Middle frontal gyrus (tissue), 1 donor: Measurements from ENCODE around the gene IGF2R.
"Not testable (repeated sequence)": the region's sequence is repeated elsewhere in the genome, so short reads cannot be mapped to it uniquely, and the experiment has no call there.

Experiments
- DNase-seq: peaks from one replicate; pipeline ENCODE4 v3.0.0-alpha.2; 2015; ENCODE audit warnings: low spot score; ENCODE audit errors: extremely low spot score

The IGF2R gene

DNA sequence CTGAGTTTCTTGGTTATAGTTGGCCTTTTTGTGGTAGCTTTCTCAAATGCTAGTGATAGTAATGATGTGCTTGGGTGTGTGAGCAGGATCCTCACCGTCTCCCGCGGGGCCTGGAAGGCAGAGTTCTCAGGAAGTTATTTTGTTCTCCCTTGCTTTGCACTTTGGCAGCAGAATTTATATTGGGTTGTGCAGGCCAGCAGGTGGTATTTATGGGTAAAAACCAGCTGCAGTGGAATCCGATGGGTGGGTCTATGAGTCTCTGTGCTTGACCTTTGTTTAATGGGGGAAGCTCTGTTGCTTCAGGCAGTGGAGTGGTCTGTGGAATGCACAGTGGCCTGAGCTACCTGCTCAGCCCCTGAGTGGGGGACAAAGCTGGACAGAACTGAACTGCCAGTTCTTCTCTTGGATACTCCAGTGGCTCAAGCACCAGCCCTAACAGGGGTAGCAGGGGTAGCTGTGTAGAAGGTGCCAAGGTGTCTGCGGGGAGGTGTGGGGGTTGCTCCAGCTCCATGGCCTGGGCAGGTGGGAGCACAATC lies 27.3 kb downstream of the IGF2R start:
- DNase-seq: no peak

DNA sequence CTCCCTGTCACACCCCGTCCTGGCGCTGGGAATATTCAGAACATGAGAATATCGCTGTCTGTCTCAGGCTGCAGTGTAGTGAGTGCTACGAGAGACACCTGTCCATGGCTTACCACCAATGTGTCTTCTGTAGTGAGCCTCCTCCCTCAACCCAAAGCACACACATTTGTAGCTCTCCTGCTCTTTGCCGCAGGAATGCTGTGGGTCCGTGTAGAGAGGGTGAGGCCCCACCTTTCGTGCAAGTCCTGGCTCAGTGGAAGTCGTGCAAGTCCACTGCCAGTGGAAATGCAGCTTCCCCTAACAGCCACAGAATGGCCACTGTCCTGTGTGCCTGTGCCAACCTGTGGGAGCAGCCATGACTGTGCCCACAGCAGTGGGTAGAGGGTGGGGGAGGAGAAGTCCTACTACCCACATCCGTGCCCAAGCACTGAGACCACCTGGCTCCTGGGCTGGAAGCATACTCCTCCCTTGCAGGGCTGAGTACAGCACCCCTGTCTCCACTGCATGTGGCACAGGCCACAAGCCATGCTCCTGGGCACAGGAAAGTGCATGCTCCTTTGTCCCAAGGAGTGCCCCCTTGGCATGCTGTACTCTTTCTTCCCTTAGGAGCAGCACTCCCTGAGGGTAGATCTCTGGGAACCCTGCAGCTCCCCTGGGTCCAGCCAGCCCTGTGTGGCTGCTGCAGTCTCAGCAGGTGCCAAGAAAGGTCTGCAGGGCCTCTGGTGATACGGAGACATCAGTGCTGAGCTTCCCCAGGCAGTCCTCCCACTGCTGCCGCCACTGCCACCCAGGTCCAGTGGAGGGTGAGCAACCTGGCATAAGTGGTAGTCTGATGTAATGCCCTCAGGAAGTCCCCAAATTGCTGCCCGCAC lies 28.0 kb downstream of the IGF2R start:
- DNase-seq: no peak

DNA sequence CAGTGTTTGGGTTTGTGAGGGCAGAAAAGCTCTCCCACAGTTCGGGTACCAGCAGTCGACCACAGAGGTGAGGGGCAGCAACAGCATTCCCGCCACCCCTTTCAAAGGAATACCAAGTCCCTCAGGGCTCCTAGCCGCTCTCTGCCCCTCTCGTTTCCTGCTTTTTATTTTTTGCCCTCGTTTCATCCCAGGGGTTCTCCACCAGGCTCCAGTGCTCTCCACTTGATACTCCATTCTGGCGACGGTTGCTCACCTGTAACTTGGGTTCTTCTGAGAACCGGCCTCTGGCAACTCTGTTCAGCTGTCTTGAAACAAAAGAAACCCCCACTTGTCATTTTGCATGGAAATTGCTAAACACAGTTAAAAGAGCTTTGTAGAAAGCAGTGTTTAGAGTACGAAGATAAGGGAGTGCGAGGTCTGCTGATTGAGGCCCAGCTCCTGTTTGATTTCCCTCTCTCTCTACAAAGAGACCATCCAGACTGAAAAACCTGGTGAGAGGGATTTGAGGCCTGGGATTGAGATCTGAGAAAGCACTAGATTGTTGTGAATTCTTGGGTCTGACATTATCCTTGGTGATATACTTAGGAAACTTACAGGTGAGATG lies 28.7 kb downstream of the IGF2R start:
- no peak for DNase-seq

DNA sequence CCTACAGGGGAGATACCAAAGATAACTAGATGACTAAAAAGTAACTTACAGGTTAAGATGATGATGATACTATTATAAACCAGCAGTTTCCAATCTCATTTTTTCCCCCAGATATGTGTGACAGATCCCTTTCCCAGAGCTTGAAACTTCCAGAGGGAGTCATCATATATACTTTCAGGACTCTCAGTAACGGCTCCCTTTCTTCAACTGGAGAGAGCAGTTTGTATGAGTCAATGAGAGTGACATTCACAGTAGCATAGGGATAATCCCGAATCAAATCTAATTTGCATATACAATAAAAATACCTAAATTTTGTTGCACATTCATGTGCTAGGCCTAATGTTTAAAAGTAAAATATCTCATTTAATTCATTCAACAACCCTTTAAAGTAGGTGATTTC lies 29.7 kb downstream of the IGF2R start:
- no peak for DNase-seq

DNA sequence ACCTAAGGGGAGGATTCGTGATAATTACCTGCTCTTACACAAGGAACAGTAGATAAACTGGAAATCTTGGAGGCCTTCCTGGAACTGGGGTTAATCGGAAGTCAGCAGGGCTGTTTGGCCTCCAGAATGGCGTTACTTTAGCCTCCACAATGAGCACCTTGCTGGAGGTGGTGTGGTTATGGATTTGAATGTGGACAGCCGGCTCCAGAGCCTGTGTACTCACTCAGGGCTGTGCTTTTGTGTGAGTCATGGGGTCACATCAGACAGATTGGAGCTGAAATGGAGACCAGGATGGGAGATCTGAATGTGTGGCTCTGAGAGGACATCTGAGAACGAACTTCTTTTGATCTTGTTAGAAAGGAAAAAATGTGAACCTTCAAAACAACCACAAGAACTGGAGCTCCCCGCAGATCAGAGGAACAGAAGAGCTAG lies 30.4 kb downstream of the IGF2R start:
- no peak for DNase-seq

DNA sequence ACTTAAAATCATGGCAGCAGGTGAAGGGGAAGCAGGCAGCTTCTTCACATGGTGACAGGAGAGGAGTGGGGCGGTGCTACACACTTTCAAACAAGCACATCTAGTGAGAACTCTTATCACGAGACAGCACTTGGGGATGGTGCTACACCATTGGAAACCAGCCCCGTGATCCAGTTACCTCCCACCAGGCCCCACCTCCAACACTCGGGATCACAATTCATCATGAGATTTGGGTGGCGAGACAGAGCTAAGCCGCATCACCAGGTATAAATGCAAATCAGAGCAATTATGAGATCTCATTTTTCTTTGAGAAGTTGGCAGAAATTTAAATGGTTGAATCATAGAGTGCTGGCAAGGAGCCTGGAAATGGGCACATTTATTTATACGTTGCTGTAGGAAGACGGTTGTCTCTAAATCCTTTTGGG lies 31.4 kb downstream of the IGF2R start:
- DNase-seq: no peak

DNA sequence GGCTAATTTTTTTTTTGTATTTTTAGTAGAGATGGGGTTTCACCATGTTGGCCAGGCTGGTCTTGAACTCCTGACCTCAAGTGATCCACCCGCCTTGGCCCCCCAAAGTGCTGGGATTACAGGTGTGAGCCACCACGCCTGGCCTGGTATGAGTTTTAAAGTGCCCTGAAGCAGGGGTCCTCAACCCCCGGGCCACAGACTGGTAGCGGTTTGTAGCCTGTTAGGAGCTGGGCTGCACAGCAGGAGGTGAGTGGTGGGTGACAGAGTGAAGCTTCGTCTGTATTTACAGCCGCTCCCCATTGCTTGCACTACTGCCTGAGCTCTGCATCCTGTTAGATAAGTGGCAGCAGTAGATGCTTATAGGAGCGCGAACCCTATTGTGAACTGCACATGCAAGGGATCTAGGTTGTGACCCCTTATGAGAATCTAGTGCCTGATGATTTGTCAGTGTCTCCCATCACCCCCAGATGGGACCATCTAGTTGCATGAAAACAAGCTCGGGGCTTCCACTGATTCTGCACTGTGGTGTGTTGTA lies 32.1 kb downstream of the IGF2R start:
- DNase-seq: not testable (repeated sequence)

DNA sequence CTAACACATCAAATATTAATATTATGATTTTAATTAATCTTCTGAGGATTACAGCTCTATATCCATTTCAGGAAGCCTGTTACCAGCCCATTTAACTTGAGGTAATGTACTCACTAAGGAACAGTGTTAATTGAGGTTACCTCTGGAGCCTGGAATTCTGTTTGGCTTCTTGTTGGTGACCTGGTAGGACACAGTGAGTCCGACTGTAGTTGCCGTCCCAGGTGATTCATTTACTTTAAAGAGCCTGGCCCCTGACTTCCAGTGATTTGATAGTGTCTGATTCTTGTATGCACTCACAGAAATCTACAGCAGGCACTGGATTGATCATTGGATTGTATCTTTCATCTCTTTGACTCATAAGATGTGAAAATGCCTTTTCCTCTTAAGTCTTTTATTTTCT lies 34.0 kb downstream of the IGF2R start:
- DNase-seq: no peak

DNA sequence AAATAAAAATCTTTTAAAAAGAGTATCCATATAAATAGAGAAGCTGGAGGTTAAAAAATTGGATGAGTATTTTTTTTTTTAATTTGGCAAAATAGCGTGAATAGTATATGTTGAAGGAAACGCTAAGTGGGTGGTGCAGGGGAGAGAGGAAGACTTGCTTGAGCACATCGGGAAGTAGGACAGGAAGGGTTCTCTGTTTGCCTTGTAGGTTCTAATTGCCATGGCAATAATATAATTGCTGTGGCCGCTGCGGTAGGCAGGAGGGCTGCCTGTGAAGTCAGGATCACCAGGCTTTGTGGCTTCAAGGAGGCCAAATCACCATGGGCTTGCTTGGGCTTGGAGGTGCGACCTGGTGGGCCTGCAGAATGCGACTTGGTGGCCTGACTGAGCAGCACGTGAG lies 35.1 kb downstream of the IGF2R start:
- no peak for DNase-seq

DNA sequence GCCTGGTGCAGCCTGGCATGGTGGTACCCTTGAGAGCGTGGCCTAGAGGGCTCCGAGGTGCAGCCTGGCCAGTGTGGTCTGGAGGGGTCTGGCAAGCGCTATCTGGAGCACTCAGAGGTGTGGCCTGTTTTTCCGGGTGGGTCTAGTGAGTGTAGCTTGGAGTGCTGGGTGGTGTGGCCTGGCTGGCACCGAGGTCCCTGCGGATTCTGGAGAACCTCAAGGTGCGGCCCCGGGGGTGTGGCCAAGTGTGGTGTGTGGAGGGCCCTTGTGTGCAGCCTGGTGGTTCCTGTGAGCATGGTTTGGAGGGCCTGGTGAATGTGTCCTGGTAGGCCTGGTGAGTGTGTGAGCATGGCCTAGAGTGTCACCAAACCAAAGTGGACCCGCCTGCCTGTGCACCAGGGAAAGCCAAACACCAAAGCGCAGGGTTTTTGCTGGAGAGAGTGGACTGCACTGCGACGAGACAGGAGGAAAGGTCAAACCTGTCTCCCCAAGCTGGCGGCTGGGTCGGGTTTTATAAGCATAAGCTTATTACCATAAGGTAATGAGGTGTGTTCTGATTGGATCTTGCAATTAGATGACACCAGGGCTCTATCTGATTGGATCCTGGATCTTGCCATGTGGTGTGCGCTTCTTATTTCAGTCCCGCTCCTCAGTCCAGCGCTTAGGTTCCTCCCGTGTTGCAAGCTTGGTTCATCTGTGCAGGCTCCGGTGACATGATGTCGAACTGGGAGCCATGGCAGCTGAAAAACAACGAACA lies 35.7 kb downstream of the IGF2R start:
- DNase-seq: no peak

DNA sequence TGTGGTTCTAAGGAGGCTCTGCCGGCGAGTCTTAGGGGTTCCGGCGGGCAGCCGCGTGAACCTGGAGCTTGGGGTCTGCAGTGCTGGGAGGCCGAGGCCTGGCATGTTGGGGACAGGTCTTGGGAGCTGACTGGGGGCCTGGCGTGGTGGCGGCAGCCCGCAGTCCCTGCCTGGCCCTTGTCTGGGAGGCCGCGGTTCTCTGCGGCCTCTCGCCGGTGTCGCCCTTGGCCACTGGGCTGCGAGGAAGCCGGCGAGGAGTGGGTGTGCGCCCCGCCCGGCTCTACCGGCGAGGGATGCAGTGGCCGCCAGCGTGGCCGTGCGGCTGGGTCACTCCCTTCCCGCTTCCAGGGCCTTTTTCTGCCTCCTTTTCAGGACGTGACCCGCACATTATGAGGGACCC lies 36.3 kb downstream of the IGF2R start:
- DNase-seq: no peak

DNA sequence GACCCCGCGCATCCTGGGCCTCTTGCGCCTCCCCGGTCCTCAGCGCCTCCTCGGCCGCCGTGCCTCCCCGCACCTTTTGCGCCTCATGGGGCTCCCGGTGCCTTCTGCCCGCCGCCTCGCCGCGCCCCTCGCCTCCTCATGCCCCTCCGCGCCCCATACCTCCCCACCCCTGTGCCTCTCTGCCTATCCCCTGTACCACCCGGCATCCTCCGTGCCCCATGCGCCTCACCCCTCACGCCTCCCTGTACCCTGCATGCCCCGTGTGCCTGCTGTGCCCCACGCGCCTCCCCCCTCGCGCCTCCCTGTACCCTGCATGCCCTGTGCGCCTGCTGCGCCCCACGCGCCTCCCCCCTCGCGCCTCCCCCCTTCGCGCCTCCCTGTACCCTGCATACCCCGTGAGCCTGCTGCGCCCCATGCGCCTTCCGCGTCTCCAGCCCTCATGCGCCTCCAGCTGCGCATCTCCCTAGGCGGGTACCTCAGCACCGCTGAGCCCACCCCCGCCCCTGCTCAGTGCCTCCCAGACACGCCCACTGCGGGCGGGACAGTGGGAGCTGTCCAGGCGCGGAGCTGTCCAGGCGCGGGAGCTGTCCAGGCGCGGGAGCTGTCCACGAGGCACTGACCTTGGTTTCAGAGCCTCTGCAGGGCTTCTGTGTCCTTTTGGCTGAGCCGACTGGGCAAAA lies 37.1 kb downstream of the IGF2R start:
- DNase-seq: no peak

DNA sequence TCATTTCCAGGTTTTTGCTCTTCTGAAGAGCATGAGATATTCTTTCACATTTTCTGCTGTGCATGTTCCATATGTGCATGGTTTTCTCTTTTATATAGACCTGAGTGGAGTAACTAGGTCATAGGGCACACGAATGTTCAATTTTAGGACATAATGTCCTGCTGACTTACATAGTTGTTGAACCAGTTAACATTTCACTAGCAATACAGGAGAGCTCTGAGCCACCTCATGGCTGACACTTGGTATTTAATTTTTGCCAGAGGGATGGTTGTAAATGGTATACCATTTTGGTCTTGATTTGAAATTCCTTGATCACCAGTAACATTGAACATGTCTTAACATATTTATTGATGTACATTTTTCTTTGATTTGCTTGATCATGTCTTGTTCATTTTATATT lies 38.3 kb downstream of the IGF2R start:
- no peak for DNase-seq

DNA sequence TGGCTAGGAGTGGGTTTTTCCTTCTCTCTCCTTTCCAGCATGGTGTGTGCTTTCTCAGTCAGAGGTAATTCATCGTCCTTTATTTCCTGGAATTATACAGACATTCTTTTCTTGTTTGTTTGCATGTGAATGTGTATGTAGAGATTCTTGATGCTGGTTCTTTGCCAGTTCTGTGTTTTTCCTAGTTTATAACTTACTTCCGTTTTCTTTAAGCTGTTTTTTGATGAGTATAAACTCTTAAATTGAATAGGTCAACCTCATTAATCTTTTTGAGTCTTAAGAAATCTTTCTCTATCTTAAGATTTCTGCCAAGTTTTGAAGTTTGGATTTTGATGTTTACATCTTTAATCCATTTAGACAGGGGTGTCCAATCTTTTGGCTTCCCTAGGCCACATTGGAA lies 38.7 kb downstream of the IGF2R start:
- no peak for DNase-seq

DNA sequence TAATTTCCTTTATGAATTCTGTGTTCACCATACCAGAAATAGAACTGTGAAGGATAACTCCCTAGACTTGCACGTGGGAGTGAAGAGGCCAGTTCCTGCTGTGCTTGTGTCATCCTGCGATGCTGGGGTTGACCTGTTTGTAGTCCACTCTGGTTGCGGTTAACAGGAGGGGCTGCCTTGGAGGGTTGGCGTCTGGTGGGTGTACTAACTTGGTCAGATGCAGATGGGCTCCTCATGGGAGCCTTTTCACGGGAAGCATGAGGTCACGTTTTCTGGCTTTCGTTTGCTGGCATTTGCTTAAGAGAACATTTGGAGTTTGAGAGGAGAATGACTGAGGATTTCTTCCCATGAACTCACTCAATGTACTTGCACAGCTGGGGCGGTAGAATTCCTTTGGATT lies 41.2 kb downstream of the IGF2R start:
- DNase-seq: no peak

DNA sequence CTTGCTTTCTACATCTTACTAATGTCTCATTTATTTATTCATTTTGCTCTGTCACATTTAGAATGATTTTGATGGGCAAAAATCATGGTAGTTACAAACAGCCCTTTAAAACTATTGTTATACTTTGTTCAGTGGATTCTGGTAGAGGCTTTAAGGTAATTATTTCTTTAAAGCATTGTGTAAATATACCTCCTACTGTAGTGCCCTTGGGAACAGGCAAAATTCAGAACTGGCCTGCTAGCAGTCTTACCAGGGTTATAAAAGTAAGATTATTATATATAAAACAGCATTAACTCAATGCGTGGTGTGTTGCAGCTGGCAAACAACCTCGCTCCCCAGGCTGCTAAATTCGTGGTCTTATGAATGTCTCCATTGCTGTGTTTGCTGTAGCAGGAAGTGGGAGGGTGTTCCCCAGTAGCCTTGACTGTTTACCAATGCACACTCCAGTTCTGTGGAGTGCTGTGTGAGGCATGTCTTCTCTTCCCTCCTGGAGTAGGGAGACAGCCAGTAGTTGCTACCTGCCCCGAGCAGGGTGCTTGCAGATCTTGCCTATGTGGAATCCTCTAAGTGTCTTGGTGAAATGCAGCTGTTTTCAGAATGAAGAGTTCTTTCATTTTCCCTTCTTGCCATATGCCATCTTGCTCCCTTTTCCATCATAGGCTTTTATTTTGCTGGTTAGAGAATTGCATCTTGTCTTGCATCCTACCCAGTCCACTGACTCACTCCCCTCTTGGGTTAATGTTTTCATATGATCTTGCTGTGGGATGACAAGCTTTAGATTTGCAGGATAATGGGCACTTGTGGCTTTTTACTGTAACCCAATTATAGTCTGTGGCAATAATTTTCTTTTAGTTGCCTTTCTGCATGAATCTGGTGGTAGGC lies 45.3 kb downstream of the IGF2R start:
- DNase-seq: no peak

DNA sequence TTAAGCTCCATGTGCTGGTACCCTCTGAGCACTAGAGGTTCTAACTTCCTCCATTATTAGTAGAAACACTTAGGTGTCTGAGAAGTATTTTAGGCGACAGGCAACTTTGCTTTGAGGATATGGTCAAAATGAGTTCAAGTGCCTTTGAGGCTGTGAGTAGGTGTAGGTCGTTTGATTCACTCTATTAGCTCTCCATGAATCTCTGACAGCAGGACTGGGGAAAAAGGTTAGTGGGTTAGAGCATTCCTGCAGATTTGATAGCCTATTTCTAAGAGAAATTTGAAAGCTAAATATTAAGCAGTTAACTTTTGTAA lies 45.9 kb downstream of the IGF2R start:
- no peak for DNase-seq

DNA sequence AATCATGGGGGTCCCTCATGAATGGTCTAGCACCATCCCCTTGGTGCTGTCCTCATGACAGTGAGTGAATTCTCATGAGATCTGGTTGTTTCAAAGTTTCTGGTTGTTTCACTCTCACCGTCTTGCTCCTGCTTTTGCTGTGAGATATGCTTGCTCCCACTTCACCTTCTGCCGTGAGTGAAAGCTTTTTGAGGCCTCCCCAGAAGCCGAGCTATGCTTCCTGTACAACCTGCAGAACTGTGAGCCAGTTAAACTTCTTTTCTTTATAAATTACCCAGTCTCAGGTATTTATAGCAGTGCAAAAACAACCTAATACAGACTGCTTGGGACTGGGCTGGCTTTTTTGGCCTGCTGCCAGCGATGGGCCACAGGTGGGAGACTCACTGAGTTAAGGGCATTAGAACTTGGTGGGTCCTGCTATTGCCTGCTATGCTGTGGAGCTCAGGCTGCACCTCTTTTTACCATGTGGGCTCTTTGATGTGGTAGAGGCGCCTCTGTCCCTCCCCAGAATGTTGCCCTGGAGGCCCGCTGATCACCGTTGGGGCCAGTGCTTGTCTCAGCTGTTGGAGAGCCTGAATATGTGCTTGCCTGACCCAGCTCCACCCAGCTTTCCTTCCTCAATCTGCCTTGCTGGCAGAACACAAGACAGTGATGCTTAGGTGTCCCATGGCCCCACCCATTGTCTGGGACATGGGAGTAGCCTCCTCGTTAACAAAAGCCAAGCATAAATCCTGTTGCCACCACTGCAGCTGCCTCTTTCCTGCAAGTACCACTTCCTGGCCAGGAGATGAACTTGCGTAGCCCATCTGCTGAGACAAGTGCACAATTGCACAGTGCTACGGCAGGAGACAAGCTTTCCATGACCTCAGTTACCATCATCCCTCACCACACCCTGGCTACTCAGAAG lies 47.1 kb downstream of the IGF2R start:
- DNase-seq: no peak

DNA sequence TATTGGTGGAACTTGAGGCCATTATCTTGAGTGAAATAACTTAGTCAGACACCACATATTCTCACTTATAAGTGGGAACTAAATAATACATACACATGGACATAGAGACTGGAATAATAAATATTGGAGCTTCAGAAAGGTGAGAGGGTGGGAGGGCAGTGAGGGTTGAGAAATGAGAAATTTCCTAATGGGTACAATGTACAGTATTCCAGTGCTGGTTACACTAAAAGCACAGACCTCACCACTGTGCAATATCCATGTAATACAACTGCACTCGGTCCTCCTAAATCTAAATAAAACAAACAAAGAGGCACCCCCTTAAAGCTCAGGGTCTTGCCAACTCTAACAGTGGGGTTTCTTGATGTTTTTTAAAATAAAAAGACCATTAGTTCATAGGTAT lies 53.2 kb downstream of the IGF2R start:
- DNase-seq: no peak
